ENCODE results near the gene PNPLA2.

The PNPLA2 gene

GRCh38 chr11:829176-829846, 10.6 kb downstream of the PNPLA2 start:
- DNase-seq (ENCODE audit: low read depth in 1 of 2, low spot score in 1 of 2) = no peak

- no peak for DNase-seq (ENCODE audit: low read depth in 1 of 2, low spot score in 1 of 2)
These were observed 11.2 kb downstream of the PNPLA2 start for GRCh38 chr11:829847-830294.

- peak in 1 of 2 donors; percentile 42 for DNase-seq (ENCODE audit: low read depth in 1 of 2, low spot score in 1 of 2)
These were observed 11.8 kb downstream of the PNPLA2 start for GRCh38 chr11:830295-831117.

- no peak for DNase-seq (ENCODE audit: low read depth in 1 of 2, low spot score in 1 of 2)
These were observed 12.6 kb downstream of the PNPLA2 start for GRCh38 chr11:831118-831864.

- no peak for DNase-seq (ENCODE audit: low read depth in 1 of 2, low spot score in 1 of 2)
These were observed 13.3 kb downstream of the PNPLA2 start for GRCh38 chr11:831961-832528.

- peak in 1 of 2 donors; percentile 38 for DNase-seq (ENCODE audit: low read depth in 1 of 2, low spot score in 1 of 2)
These were observed 13.9 kb downstream of the PNPLA2 start, which contains the start of gene CD151 for GRCh38 chr11:832529-833113. CD151 (plus strand) TSS chr11:832952; CDS start chr11:836070, 3,118 bp downstream.

- DNase-seq (ENCODE audit: low read depth in 1 of 2, low spot score in 1 of 2) = no peak
These were observed 14.5 kb downstream of the PNPLA2 start for GRCh38 chr11:833114-833791.

- no peak for DNase-seq (ENCODE audit: low read depth in 1 of 2, low spot score in 1 of 2)
These were observed 15.2 kb downstream of the PNPLA2 start for GRCh38 chr11:833849-834311.

GRCh38 chr11:834371-835316, 15.9 kb downstream of the PNPLA2 start:
- no peak for DNase-seq (ENCODE audit: low read depth in 1 of 2, low spot score in 1 of 2)

GRCh38 chr11:836274-836673, 17.6 kb downstream of the PNPLA2 start:
- DNase-seq (ENCODE audit: low read depth in 1 of 2, low spot score in 1 of 2) = no peak

- no peak for DNase-seq (ENCODE audit: low read depth in 1 of 2, low spot score in 1 of 2)
These were observed 18.0 kb downstream of the PNPLA2 start for GRCh38 chr11:836700-837099.

- no peak for DNase-seq (ENCODE audit: low read depth in 1 of 2, low spot score in 1 of 2)
These were observed 18.7 kb downstream of the PNPLA2 start for GRCh38 chr11:837189-837989.

GRCh38 chr11:837990-838307, 19.2 kb downstream of the PNPLA2 start:
- DNase-seq (ENCODE audit: low read depth in 1 of 2, low spot score in 1 of 2) = no peak

- DNase-seq (ENCODE audit: low read depth in 1 of 2, low spot score in 1 of 2) = no peak
These were observed 19.9 kb downstream of the PNPLA2 start for GRCh38 chr11:838441-839279.

- no peak for DNase-seq (ENCODE audit: low read depth in 1 of 2, low spot score in 1 of 2)
These were observed 20.5 kb downstream of the PNPLA2 start for GRCh38 chr11:839280-839623.

- DNase-seq (ENCODE audit: low read depth in 1 of 2, low spot score in 1 of 2) = no peak
These were observed 21.3 kb downstream of the PNPLA2 start for GRCh38 chr11:839875-840617.

- no peak for DNase-seq (ENCODE audit: low read depth in 1 of 2, low spot score in 1 of 2)
These were observed 23.3 kb downstream of the PNPLA2 start for GRCh38 chr11:841981-842369.

Data from stimulated activated CD4-positive, alpha-beta T cell treated with anti-CD3 and anti-CD28 coated beads, Interleukin-15, amount 100 ng/mL, for 1 hour (primary cell).